ENCODE data around the gene LMX1A.

DNA sequence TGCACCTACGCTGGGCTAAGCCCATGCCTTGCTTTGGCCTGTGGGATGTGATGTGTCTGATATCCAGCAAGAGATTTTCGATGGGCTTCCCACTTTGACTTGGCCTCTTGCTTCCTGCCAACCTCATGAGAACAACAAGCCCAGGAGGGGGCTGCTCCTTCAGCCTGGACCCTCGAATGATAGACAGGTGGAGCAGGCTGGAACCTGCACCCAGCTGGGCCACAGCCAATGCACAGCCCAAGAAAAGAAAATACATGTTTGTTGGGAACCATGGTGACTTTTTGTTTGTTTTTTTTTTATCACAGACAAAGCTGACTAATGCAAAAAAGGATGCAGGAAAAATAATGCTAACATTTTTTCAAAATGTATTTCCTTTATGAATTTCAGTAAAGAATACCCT is 144.3 kb downstream of the LMX1A start:
- no peak for TF ChIP-seq ISL1 (CRISPR knock-in tag; IDR thresholded peaks at IDR 0.05)
- TF ChIP-seq POU6F1 (CRISPR knock-in tag; IDR thresholded peaks at IDR 0.05; ENCODE audit: borderline replicate concordance, low read depth) = no peak
- TF ChIP-seq ARNTL (CRISPR knock-in tag; IDR thresholded peaks at IDR 0.05; ENCODE audit: borderline replicate concordance, low read depth) = no peak
- no peak for TF ChIP-seq SNAI2 (CRISPR knock-in tag; IDR thresholded peaks at IDR 0.05)
- TF ChIP-seq ZFP3 (CRISPR knock-in tag; IDR thresholded peaks at IDR 0.05) = no peak
